Breast epithelium (tissue), 3 donors: ENCODE data around the gene S100A10.

Experiments
- CTCF ChIP-seq, 3 donors: fragments of 450-650 bp; IDR thresholded peaks; one replicate each; pipeline ENCODE4 v1.5.1; 2016 to 2017; ENCODE audit warnings: antibody characterized with exemption in 3 of 3, mild to moderate bottlenecking in 3 of 3, moderate library complexity in 3 of 3
- POLR2A ChIP-seq: fragments of 450-650 bp; IDR thresholded peaks from one replicate; pipeline ENCODE4 v1.6.1; 2016; ENCODE audit warnings: antibody characterized with exemption, mild to moderate bottlenecking, moderate library complexity
- POLR2AphosphoS5 ChIP-seq, 3 donors: sonication (generic); formaldehyde crosslinking; IDR thresholded peaks; one replicate each; pipeline ENCODE4 v1.6.1; 2017; ENCODE audit warnings: antibody characterized with exemption in 3 of 3

GRCh38 chr1:152000964-152001630 is 7.4 kb upstream of the S100A10 start:
- no peak for TF ChIP-seq CTCF (IDR thresholded peaks at IDR 0.05)
- TF ChIP-seq POLR2A, result no peak
- no peak for TF ChIP-seq POLR2AphosphoS5 (IDR thresholded peaks at IDR 0.05)
